SK-N-MC (cell line): ENCODE data around the gene SOX5.
"Not testable (repeated sequence)": the region's sequence is repeated elsewhere in the genome, so short reads cannot be mapped to it uniquely, and the experiment has no call there.

Source experiments
- DNase-seq: peaks from one replicate; pipeline ENCODE4 v3.0.0-alpha.2; 2011; ENCODE audit warnings: low read depth, low spot score
- H3K27ac ChIP-seq: fragments of 200-600 bp; sonication (generic); 2 replicates; pipeline ENCODE4 v1.5.1; 2016; ENCODE audit warnings: mixed run types
- H3K36me3 ChIP-seq: fragments of 200-600 bp; sonication (generic); 2 replicates; pipeline ENCODE4 v1.6.1; 2017; ENCODE audit warnings: antibody characterized with exemption, low read length, mixed read lengths; ENCODE audit not compliant: insufficient read depth
- H3K4me3 ChIP-seq: fragments of 200-600 bp; sonication (generic); 2 replicates; pipeline ENCODE4 v1.5.1; 2016
- H3K9ac ChIP-seq: fragments of 200-600 bp; sonication (generic); 2 replicates; pipeline ENCODE4 v1.8.0; 2017; ENCODE audit warnings: mixed run types, mixed read lengths; ENCODE audit not compliant: insufficient read length
- H3K9me3 ChIP-seq: fragments of 200-600 bp; sonication (generic); 2 replicates; pipeline ENCODE4 v1.6.1; 2017; ENCODE audit warnings: low read depth, mild to moderate bottlenecking, antibody characterized with exemption, low read length, moderate library complexity, mixed read lengths
- EZH2 ChIP-seq: fragments of 200-600 bp; sonication (generic); IDR thresholded peaks from one replicate; pipeline ENCODE4 v1.6.1; 2017; ENCODE audit warnings: antibody characterized with exemption
- FOXP2 ChIP-seq: optimal IDR thresholded peaks from 2 replicates; pipeline ENCODE3; 2011; ENCODE audit warnings: mild to moderate bottlenecking, moderate library complexity; ENCODE audit not compliant: insufficient read depth; ENCODE audit errors: extremely low read length, control extremely low read depth
- POLR2AphosphoS5 ChIP-seq: IDR thresholded peaks from 2 replicates; pipeline ENCODE4 v1.6.1; 2012; ENCODE audit warnings: mild to moderate bottlenecking, low read depth, low read length, borderline replicate concordance

SOX5 gene

GRCh38 chr12:23834076-23834475 lies 115.4 kb downstream of the SOX5 start:
- H3K9ac ChIP-seq, result no peak overlapping the region
- no peaks in the 10 kb centered on the region for H3K9me3 ChIP-seq
- no peak for DNase-seq
- H3K27ac ChIP-seq, result no peak overlapping the region
- TF ChIP-seq POLR2AphosphoS5 (no peak), EZH2 (no peak), FOXP2 (no peak)
- H3K4me3 ChIP-seq, result no peak overlapping the region
- no peaks in the 10 kb centered on the region for H3K36me3 ChIP-seq

- Histone ChIP-seq H3K36me3 (no peaks in the 10 kb centered on the region), H3K9ac (no peak overlapping the region), H3K9me3 (no peaks in the 10 kb centered on the region), H3K27ac (no peak overlapping the region), H3K4me3 (no peak overlapping the region)
- DNase-seq, result no peak
- no peak for TF ChIP-seq EZH2
Measured at GRCh38 chr12:23831739-23832138, 117.7 kb downstream of the SOX5 start.

- Histone ChIP-seq H3K9ac (no peak overlapping the region), H3K36me3 (no peaks in the 10 kb centered on the region), H3K27ac (no peak overlapping the region), H3K4me3 (no peak overlapping the region), H3K9me3 (no peaks in the 10 kb centered on the region)
- no peak for DNase-seq
- no peak for TF ChIP-seq POLR2AphosphoS5
- no peak for TF ChIP-seq FOXP2
- no peak for TF ChIP-seq EZH2
Measured at GRCh38 chr12:23830210-23830609, 119.3 kb downstream of the SOX5 start.

- no peak overlapping the region for H3K27ac ChIP-seq
- TF ChIP-seq POLR2AphosphoS5 (no peak), EZH2 (no peak), FOXP2 (no peak)
- H3K4me3 ChIP-seq, result no peak overlapping the region
- H3K9me3 ChIP-seq, result no peaks in the 10 kb centered on the region
- no peak overlapping the region for H3K9ac ChIP-seq
- DNase-seq, result no peak
- no peaks in the 10 kb centered on the region for H3K36me3 ChIP-seq
Measured at GRCh38 chr12:23827353-23827752, 122.1 kb downstream of the SOX5 start.

GRCh38 chr12:23825124-23825523 lies 124.3 kb downstream of the SOX5 start:
- not testable (repeated sequence) for DNase-seq, H3K4me3 ChIP-seq, H3K9me3 ChIP-seq, H3K9ac ChIP-seq, H3K36me3 ChIP-seq, H3K27ac ChIP-seq

GRCh38 chr12:23824358-23824757 lies 125.1 kb downstream of the SOX5 start:
- Histone ChIP-seq H3K9ac (no peak overlapping the region), H3K9me3 (no peaks in the 10 kb centered on the region), H3K36me3 (no peaks in the 10 kb centered on the region), H3K4me3 (no peak overlapping the region), H3K27ac (no peak overlapping the region)
- no peak for DNase-seq
- no peak for TF ChIP-seq EZH2
- TF ChIP-seq POLR2AphosphoS5, result no peak
- TF ChIP-seq FOXP2, result no peak

GRCh38 chr12:23822883-23823282 lies 126.6 kb downstream of the SOX5 start:
- not testable (repeated sequence) for H3K4me3 ChIP-seq, H3K9ac ChIP-seq, H3K9me3 ChIP-seq, DNase-seq, H3K36me3 ChIP-seq, H3K27ac ChIP-seq

DNA sequence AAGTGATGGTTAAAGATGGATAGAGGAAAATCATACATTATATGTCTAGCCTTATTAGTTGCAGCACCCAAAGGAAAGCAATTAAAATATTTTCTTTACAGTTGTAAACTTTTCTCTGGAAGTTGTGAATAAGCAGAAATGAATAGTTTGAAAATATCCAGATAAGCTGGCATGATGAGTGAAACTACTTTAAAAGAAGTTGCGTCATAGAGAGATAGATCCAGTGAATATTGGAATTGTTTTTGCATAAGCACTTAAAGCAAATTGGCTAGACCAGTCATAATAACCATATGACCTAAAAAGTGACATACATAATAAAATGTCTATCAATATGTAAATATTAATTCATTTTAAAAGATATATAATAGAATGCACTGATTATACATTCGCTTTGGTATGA lies 132.1 kb downstream of the SOX5 start:
- DNase-seq, result no peak
- no peak overlapping the region for H3K9ac ChIP-seq
- no peak overlapping the region for H3K27ac ChIP-seq
- H3K4me3 ChIP-seq, result no peak overlapping the region
- TF ChIP-seq POLR2AphosphoS5 (no peak), EZH2 (no peak), FOXP2 (no peak)
- H3K9me3 ChIP-seq, result no peaks in the 10 kb centered on the region
- H3K36me3 ChIP-seq, result no peaks in the 10 kb centered on the region

GRCh38 chr12:23816394-23816851 lies 133.0 kb downstream of the SOX5 start:
- no peaks in the 10 kb centered on the region for H3K9me3 ChIP-seq
- no peak for TF ChIP-seq EZH2
- no peak for TF ChIP-seq POLR2AphosphoS5
- no peak for TF ChIP-seq FOXP2
- DNase-seq, result no peak
- no peak overlapping the region for H3K4me3 ChIP-seq
- H3K9ac ChIP-seq, result no peak overlapping the region
- no peaks in the 10 kb centered on the region for H3K36me3 ChIP-seq
- H3K27ac ChIP-seq, result no peak overlapping the region

DNA sequence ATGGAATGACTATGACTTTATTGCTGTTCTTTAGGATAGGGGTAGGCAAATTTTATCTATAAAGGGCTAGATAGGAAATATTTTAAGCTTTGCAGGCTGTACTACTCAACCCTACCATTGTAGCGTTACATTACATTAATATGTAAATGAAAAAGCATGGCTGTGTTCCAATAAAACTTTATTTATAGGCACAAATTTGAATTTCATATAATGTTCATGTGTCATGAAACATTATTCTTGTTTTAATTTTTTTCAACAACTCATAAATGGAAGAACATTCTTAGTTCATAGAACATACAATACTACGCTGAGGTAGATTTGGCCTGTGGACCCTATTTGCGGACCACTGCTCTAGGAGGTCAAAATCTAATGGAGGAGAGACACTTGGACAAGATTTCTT lies 133.7 kb downstream of the SOX5 start:
- DNase-seq, result no peak

More for the DNA sequence above, 133.7 kb downstream of the SOX5 start:
- no peak for TF ChIP-seq POLR2AphosphoS5
- no peak for TF ChIP-seq FOXP2
- TF ChIP-seq EZH2, result no peak
- Histone ChIP-seq H3K27ac (no peak overlapping the region), H3K9me3 (no peaks in the 10 kb centered on the region), H3K9ac (no peak overlapping the region), H3K4me3 (no peak overlapping the region), H3K36me3 (no peaks in the 10 kb centered on the region)
